GM12873 (cell line): ENCODE results near the gene PHRF1.

ENCODE experiments used
- TF ChIP-seq, protein P1 (sequence below): IDR thresholded peaks from 2 replicates; pipeline ENCODE4 v1.5.1; 2012; ENCODE audit warnings: low read depth, mild to moderate bottlenecking, moderate library complexity, low read length, control low read depth; ENCODE audit not compliant: insufficient read depth; ENCODE audit errors: missing control alignments

The PHRF1 gene

GRCh38 chr11:660281-660680 lies 84.0 kb downstream of the PHRF1 start:
- TF ChIP-seq, protein P1, sequence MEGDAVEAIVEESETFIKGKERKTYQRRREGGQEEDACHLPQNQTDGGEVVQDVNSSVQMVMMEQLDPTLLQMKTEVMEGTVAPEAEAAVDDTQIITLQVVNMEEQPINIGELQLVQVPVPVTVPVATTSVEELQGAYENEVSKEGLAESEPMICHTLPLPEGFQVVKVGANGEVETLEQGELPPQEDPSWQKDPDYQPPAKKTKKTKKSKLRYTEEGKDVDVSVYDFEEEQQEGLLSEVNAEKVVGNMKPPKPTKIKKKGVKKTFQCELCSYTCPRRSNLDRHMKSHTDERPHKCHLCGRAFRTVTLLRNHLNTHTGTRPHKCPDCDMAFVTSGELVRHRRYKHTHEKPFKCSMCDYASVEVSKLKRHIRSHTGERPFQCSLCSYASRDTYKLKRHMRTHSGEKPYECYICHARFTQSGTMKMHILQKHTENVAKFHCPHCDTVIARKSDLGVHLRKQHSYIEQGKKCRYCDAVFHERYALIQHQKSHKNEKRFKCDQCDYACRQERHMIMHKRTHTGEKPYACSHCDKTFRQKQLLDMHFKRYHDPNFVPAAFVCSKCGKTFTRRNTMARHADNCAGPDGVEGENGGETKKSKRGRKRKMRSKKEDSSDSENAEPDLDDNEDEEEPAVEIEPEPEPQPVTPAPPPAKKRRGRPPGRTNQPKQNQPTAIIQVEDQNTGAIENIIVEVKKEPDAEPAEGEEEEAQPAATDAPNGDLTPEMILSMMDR = no peak

GRCh38 chr11:660681-661444 lies 84.6 kb downstream of the PHRF1 start:
- TF ChIP-seq, protein P1 = no peak
